ENCODE data around the gene ADRB1. TPM values are rescaled to one million over a fixed set of nuclear protein-coding genes. Genes with fewer than 3 reads are reported as not detected.

Gene ADRB1
- total and polyA plus RNA-seq, 2 donors from 2014 or later: 0.72 to 1.4 TPM

- DNase-seq (no peak), FAIRE-seq (no peak)
- Histone ChIP-seq H3K9ac (ENCODE audit: low read length in 3 of 3) (no peak overlapping the region), H3K27ac (ENCODE audit: low read depth in 2 of 2, low read length in 2 of 2) (no peak overlapping the region), H3K4me1 (ENCODE audit: control insufficient read depth in 2 of 3, insufficient read depth in 2 of 3, low read depth in 1 of 3, low read length in 3 of 3) (no peaks in the 10 kb centered on the region), H3K9me3 (ENCODE audit: control insufficient read depth in 2 of 3, insufficient read depth in 1 of 3, low read length in 3 of 3) (no peaks in the 10 kb centered on the region), H3K27me3 (ENCODE audit: control insufficient read depth, insufficient read depth, low read length) (no peaks in the 10 kb centered on the region), H3K4me3 (ENCODE audit: low read length in 3 of 3) (no peak overlapping the region), H3K36me3 (ENCODE audit: control insufficient read depth in 2 of 3, insufficient read depth in 3 of 3, low read length in 3 of 3) (no peaks in the 10 kb centered on the region)
- intact Hi-C loops (cut with DNase I): no loop called here
- no peak for TF ChIP-seq CTCF (IDR thresholded peaks at IDR 0.05; ENCODE audit: borderline replicate concordance, extremely low read depth, insufficient read depth)
Measured at GRCh38 chr10:114012650-114013049, 31.0 kb upstream of the ADRB1 start.

- Histone ChIP-seq H3K27me3 (ENCODE audit: control insufficient read depth, insufficient read depth, low read length) (no peaks in the 10 kb centered on the region), H3K9me3 (ENCODE audit: control insufficient read depth in 2 of 3, insufficient read depth in 1 of 3, low read length in 3 of 3) (no peaks in the 10 kb centered on the region), H3K4me3 (ENCODE audit: low read length in 3 of 3) (no peak overlapping the region), H3K4me1 (ENCODE audit: control insufficient read depth in 2 of 3, insufficient read depth in 2 of 3, low read depth in 1 of 3, low read length in 3 of 3) (no peaks in the 10 kb centered on the region), H3K9ac (ENCODE audit: low read length in 3 of 3) (no peak overlapping the region), H3K27ac (ENCODE audit: low read depth in 2 of 2, low read length in 2 of 2) (no peak overlapping the region), H3K36me3 (ENCODE audit: control insufficient read depth in 2 of 3, insufficient read depth in 3 of 3, low read length in 3 of 3) (no peaks in the 10 kb centered on the region)
- intact Hi-C loops (cut with DNase I): no loop called here
- TF ChIP-seq CTCF (IDR thresholded peaks at IDR 0.05; ENCODE audit: borderline replicate concordance, extremely low read depth, insufficient read depth): no peak
- DNase-seq (no peak), FAIRE-seq (no peak)
Measured at GRCh38 chr10:114015708-114016107, 28.0 kb upstream of the ADRB1 start.

GRCh38 chr10:114017271-114017670, 26.4 kb upstream of the ADRB1 start:
- TF ChIP-seq CTCF (IDR thresholded peaks at IDR 0.05; ENCODE audit: borderline replicate concordance, extremely low read depth, insufficient read depth): no peak
- no peak overlapping the region for H3K4me3 ChIP-seq (ENCODE audit: low read length in 3 of 3)
- FAIRE-seq: no peak
- H3K9me3 ChIP-seq (ENCODE audit: control insufficient read depth in 2 of 3, insufficient read depth in 1 of 3, low read length in 3 of 3): no peaks in the 10 kb centered on the region
- H3K9ac ChIP-seq (ENCODE audit: low read length in 3 of 3): no peak overlapping the region
- H3K4me1 ChIP-seq (ENCODE audit: control insufficient read depth in 2 of 3, insufficient read depth in 2 of 3, low read depth in 1 of 3, low read length in 3 of 3): no peaks in the 10 kb centered on the region
- no peak overlapping the region for H3K27ac ChIP-seq (ENCODE audit: low read depth in 2 of 2, low read length in 2 of 2)
- DNase-seq: no peak
- intact Hi-C loops (cut with DNase I): no loop called here
- no peaks in the 10 kb centered on the region for H3K36me3 ChIP-seq (ENCODE audit: control insufficient read depth in 2 of 3, insufficient read depth in 3 of 3, low read length in 3 of 3)
- H3K27me3 ChIP-seq (ENCODE audit: control insufficient read depth, insufficient read depth, low read length): no peaks in the 10 kb centered on the region

- Histone ChIP-seq H3K27ac (ENCODE audit: low read depth in 2 of 2, low read length in 2 of 2) (no peak overlapping the region), H3K9ac (ENCODE audit: low read length in 3 of 3) (no peak overlapping the region), H3K27me3 (ENCODE audit: control insufficient read depth, insufficient read depth, low read length) (no peaks in the 10 kb centered on the region), H3K4me3 (ENCODE audit: low read length in 3 of 3) (no peak overlapping the region), H3K9me3 (ENCODE audit: control insufficient read depth in 2 of 3, insufficient read depth in 1 of 3, low read length in 3 of 3) (no peaks in the 10 kb centered on the region), H3K36me3 (ENCODE audit: control insufficient read depth in 2 of 3, insufficient read depth in 3 of 3, low read length in 3 of 3) (no peaks in the 10 kb centered on the region), H3K4me1 (ENCODE audit: control insufficient read depth in 2 of 3, insufficient read depth in 2 of 3, low read depth in 1 of 3, low read length in 3 of 3) (no peaks in the 10 kb centered on the region)
- DNase-seq (no peak), FAIRE-seq (no peak)
- intact Hi-C loops (cut with DNase I): no loop called here
- TF ChIP-seq CTCF (IDR thresholded peaks at IDR 0.05; ENCODE audit: borderline replicate concordance, extremely low read depth, insufficient read depth): no peak
Measured at GRCh38 chr10:114017873-114018272, 25.8 kb upstream of the ADRB1 start.
